SIG-M5 (cell line): ENCODE results near the gene DOCK11.
"Not testable (repeated sequence)": the region's sequence is repeated elsewhere in the genome, so short reads cannot be mapped to it uniquely, and the experiment has no call there.

Experiments used
- DNase-seq: peaks from one replicate; lab custom pipeline; 2025; lab: John Stamatoyannopoulos, UW

The DOCK11 gene

DNA sequence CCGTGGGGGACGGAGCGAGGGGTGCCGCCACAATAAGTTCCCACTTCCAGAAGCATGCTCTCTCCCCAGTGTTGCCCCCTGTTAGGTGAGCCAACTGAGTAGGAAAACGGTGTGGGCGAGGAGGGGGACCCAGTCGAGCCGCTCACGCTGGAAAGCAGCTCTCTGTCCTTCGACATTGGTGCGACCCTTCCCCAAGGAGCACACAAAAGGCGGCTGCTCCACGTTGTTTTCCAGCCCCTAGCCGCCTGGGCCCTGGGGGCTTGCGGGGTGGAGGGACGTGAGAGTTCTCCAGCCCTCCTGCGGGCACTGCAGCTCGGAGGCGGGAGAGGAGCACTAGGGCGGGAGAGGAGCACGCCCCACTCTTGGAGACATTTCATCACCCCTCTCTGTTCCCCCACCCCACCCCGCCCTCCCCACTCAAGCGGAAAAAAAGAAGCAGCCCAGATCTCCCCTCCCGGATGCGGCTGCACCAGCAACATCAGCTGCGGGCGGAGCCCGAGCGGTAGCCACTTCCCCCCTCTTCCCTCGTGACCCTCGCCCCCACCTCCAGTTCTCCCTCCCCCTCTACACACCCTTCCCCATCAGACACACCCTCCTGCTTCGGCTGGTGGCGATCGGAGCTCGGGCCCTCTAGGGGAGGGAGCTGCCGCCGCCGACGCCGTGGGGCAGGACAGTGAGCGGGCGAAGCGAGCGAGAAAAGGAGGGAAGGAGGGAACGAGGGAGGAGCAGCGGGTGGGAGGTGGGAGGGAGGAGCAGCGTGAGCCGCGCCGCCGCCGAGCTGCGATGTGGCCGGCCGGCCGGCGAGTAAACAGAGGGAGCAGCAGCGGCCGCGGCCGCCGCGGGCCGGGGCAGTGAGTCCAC is at the start of gene DOCK11:
Gene DOCK11, plus strand, starts transcription at position 755 of the 861 bp plus-strand sequence. CDS start 157 bp downstream, outside the sequence.
- peak; percentile 55 for DNase-seq

GRCh38 chrX:118448273-118448783 is 47.3 kb upstream of the DOCK11 start:
- DNase-seq: no peak

DNA sequence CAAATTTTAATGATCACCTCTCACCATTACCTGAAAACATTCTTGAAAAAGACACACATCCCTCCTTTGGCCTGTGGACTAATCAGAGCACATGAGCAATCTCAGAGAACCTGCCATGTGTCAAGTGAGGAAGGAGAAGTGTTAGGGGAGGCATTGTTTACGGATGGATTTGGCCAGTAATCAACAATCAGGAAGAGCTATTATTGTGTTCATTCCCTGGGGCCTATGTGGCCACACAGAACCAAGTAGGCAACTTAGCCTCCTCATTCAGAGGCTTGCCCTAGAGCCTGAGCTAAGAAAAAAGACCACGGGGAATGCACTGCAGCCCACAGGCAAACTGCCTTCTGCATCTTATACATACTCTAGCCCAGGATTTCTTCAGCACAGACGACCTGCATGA is 40.6 kb upstream of the DOCK11 start:
- no peak for DNase-seq

- DNase-seq: no peak
Measured at GRCh38 chrX:118459494-118459893, 36.1 kb upstream of the DOCK11 start.

GRCh38 chrX:118464501-118464900 is 31.1 kb upstream of the DOCK11 start:
- DNase-seq: no peak

DNA sequence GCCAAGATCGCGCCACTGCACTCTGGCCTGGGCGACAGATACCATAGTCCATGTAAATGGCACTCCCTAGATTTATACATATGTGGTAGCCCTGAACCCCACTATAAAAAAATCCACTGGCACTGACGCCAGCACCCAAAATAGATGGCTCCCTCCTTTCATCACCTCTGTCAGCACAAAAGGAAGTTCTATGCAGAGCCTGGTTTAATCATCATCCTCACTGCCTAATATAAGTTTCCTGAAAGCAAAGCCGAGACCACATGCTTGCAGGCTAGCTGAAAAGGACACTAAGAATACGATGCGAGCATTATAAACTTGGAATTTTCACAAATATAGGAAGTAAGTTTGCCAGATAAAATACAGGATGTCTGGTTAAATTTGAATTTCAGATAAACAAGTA is 27.5 kb upstream of the DOCK11 start:
- no peak for DNase-seq

- DNase-seq: not testable (repeated sequence)
Measured at GRCh38 chrX:118470721-118471347, 24.8 kb upstream of the DOCK11 start.

- no peak for DNase-seq
Measured at GRCh38 chrX:118474586-118474985, 21.0 kb upstream of the DOCK11 start.

GRCh38 chrX:118475903-118476302 is 19.7 kb upstream of the DOCK11 start:
- no peak for DNase-seq

GRCh38 chrX:118480172-118480571 is 15.4 kb upstream of the DOCK11 start:
- no peak for DNase-seq

GRCh38 chrX:118482384-118482783 is 13.2 kb upstream of the DOCK11 start:
- DNase-seq: not testable (repeated sequence)

DNA sequence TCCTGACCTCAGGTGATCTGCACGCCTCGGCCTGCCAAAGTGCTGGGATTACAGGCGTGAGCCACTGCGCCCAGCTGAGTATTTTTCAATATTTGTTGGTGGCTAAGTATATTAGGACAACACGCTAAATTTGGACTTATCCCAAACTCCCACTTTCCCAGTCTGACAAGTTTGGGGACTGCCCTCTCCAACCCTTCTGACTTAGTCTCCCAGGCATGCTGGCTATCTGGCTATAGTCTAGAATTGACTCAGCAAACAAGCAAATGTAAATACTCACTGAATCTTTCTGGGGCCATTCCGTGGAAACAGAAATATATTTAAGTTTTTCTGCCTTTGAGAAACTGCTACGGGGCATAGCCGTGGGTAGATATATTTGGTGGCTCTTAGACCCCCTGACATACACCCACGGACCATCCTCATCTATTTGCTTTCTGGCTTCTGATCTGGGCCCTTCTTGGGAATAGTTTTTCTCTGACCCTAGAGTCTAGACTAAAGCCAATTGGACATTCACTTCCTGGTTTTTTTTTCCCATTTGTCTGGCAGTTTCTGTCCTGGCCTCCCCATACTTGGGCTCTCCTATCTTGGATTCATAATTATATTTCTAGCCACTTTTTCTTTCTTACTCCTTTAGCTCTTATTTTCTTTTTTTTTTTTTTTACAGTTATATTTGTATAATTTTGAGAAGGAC is 11.3 kb upstream of the DOCK11 start:
- DNase-seq: no peak

GRCh38 chrX:118486693-118487092 is 8.9 kb upstream of the DOCK11 start:
- not testable (repeated sequence) for DNase-seq

- DNase-seq: no peak
Measured at GRCh38 chrX:118493016-118493415, 2.6 kb upstream of the DOCK11 start.

- no peak for DNase-seq
Measured at GRCh38 chrX:118493653-118494297, 1.8 kb upstream of the DOCK11 start.

GRCh38 chrX:118495958-118496762 is 545 bp downstream of the DOCK11 start:
- no peak for DNase-seq

GRCh38 chrX:118496763-118497079 is 1.1 kb downstream of the DOCK11 start:
- DNase-seq: no peak

DNA sequence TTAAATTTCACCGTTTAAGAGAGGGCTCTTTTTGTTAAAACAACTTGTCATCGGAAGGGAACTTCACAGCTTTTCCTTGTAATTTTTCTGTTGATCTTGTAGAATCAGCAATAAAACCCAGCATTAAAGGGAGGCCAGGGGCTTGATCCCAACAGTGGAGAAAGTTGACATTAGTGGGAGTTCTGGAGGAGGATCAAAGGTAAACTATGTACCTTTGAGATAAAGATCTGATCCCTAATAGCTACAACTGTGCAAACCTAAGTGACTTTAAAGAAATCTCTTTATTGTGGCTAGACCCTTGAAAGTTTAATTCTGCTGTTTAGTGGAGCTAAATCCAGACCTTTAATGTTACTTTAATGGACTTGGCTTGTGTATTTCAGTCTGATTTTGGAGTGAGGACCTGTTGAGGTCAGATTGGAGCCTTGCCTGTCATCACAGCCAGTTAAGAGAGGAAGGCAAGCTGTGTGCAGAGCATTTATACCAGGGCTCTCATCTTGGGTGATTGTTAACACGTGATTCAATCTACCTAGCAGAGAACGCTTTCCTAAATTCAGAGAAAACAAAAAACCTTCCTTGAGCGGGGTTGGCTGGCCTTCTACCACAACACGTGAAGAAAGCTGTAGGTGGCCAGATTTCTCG is 1.7 kb downstream of the DOCK11 start:
- DNase-seq: no peak

DNA sequence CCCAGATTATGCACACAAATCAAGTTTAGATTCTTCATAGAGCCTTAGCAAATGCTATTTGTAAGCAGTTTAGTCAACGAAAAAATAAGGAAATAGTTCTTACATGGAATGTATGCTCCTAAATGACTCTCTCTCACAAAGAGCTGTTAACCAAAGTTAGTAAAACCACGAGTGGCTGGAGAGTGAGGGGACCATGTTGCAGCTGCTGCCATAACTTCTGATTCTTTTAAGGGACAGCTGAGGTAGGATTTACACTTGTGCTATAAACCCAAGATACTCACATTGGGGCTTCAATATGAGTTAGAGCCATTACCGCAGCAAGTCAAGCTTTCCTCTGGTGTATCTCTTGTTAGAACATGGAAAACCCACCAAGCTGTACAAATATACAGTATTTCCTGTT is 2.7 kb downstream of the DOCK11 start:
- DNase-seq: no peak

- no peak for DNase-seq
Measured at GRCh38 chrX:118498755-118499154, 3.1 kb downstream of the DOCK11 start.

GRCh38 chrX:118499295-118499694 is 3.7 kb downstream of the DOCK11 start:
- no peak for DNase-seq
